Measurements from ENCODE around the gene SRGAP3.

DNA sequence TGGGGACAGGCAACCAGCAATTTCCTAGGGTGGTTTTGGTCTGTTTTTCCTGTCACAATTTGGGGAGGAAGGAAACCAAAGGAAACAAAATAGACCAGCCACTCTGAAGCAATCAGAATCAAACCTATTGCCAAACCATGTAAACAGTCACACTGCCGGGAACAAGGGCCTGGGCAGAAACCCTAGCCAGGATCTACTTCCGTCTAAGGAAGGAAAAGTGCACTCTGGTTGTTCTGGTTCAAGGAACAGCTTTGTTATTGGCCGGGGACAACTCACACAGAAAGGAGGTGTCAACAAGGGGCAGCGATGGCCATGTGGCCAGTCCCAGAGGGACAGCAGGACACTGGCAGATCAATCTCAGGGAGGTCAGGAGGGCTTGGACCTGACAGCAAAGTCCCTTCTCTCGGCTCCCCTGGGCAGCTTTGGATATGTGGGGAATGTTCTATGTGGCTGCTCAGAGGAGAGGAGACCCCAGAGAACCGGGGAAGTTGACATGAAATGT lies 268.6 kb downstream of the SRGAP3 start:
- TF ChIP-seq TP53 (CRISPR knock-in tag; IDR thresholded peaks at IDR 0.05) (no peak), FOXJ3 (CRISPR knock-in tag; IDR thresholded peaks at IDR 0.05; ENCODE audit: borderline replicate concordance) (no peak), FOXP1 (CRISPR knock-in tag; IDR thresholded peaks at IDR 0.05; ENCODE audit: borderline replicate concordance) (no peak)
- TF ChIP-seq, protein P1, sequence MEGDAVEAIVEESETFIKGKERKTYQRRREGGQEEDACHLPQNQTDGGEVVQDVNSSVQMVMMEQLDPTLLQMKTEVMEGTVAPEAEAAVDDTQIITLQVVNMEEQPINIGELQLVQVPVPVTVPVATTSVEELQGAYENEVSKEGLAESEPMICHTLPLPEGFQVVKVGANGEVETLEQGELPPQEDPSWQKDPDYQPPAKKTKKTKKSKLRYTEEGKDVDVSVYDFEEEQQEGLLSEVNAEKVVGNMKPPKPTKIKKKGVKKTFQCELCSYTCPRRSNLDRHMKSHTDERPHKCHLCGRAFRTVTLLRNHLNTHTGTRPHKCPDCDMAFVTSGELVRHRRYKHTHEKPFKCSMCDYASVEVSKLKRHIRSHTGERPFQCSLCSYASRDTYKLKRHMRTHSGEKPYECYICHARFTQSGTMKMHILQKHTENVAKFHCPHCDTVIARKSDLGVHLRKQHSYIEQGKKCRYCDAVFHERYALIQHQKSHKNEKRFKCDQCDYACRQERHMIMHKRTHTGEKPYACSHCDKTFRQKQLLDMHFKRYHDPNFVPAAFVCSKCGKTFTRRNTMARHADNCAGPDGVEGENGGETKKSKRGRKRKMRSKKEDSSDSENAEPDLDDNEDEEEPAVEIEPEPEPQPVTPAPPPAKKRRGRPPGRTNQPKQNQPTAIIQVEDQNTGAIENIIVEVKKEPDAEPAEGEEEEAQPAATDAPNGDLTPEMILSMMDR (IDR thresholded peaks at IDR 0.05): no peak

Measured in WTC11 (cell line).